22Rv1 (cell line): ENCODE results near the gene RPL23.

Experiments used
- ZFX ChIP-seq: fragments of 450-650 bp; IDR thresholded peaks from 2 replicates; pipeline ENCODE4 v1.6.1; 2017; ENCODE audit warnings: antibody characterized with exemption, borderline replicate concordance
- TF ChIP-seq, protein P1 (sequence below): fragments of 450-650 bp; IDR thresholded peaks from 2 replicates; pipeline ENCODE4 v1.5.1; 2017; ENCODE audit warnings: mild to moderate bottlenecking

- TF ChIP-seq, protein P1, sequence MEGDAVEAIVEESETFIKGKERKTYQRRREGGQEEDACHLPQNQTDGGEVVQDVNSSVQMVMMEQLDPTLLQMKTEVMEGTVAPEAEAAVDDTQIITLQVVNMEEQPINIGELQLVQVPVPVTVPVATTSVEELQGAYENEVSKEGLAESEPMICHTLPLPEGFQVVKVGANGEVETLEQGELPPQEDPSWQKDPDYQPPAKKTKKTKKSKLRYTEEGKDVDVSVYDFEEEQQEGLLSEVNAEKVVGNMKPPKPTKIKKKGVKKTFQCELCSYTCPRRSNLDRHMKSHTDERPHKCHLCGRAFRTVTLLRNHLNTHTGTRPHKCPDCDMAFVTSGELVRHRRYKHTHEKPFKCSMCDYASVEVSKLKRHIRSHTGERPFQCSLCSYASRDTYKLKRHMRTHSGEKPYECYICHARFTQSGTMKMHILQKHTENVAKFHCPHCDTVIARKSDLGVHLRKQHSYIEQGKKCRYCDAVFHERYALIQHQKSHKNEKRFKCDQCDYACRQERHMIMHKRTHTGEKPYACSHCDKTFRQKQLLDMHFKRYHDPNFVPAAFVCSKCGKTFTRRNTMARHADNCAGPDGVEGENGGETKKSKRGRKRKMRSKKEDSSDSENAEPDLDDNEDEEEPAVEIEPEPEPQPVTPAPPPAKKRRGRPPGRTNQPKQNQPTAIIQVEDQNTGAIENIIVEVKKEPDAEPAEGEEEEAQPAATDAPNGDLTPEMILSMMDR, result no peak
- TF ChIP-seq ZFX, result no peak
These were observed 37.9 kb upstream of the RPL23 start for GRCh38 chr17:38891441-38891840.
